GM23248 (cell line): ENCODE measurements around the gene LPP.

ENCODE experiments used
- EZH2 ChIP-seq: fragments of 200-600 bp; sonication (generic); IDR thresholded peaks from 2 replicates; pipeline ENCODE4 v1.6.1; 2018; ENCODE audit warnings: antibody characterized with exemption, mild to moderate bottlenecking; ENCODE audit not compliant: insufficient read depth, poor library complexity, severe bottlenecking
- EZH2phosphoT487 ChIP-seq: fragments of 200-600 bp; sonication (generic); IDR thresholded peaks from 2 replicates; pipeline ENCODE4 v1.6.1; 2018; ENCODE audit warnings: antibody characterized with exemption, moderate library complexity, mild to moderate bottlenecking, low read depth; ENCODE audit not compliant: insufficient read depth

GRCh38 chr3:188220988-188221818 lies 67.2 kb downstream of the LPP start:
- TF ChIP-seq EZH2 (no peak), EZH2phosphoT487 (no peak)
